GM06990 (cell line): ENCODE results near the gene FRMD4A.

Experiments
- DNase-seq: peaks from one replicate; pipeline ENCODE4 v3.0.0-alpha.2; 2011; ENCODE audit not compliant: insufficient read length; ENCODE audit errors: extremely low read depth
- H3K27me3 ChIP-seq: replicated peaks from 2 replicates; pipeline ENCODE4 v1.6.0; 2011; ENCODE audit warnings: low read length; ENCODE audit not compliant: control insufficient read depth, insufficient read depth
- H3K36me3 ChIP-seq: 2 replicates; pipeline ENCODE4 v1.5.1; 2011; ENCODE audit warnings: low read length; ENCODE audit not compliant: control insufficient read depth, insufficient read depth
- H3K4me3 ChIP-seq: replicated peaks from 2 replicates; pipeline ENCODE4 v1.5.1; 2011; ENCODE audit warnings: low read depth, mild to moderate bottlenecking, control low read depth, low read length
- CTCF ChIP-seq: IDR thresholded peaks from 2 replicates; pipeline ENCODE4 v1.5.1; 2011; ENCODE audit warnings: low read length, control low read depth, mild to moderate bottlenecking, inconsistent platforms; ENCODE audit not compliant: insufficient read depth, poor library complexity, severe bottlenecking

FRMD4A gene

GRCh38 chr10:13630231-13630630 is 700.5 kb downstream of the FRMD4A start:
- no peak for DNase-seq
- TF ChIP-seq CTCF: no peak
- Histone ChIP-seq H3K4me3 (no peak overlapping the region), H3K36me3 (peaks cover 3% of the 10 kb centered on the region), H3K27me3 (no peaks in the 10 kb centered on the region)

- Histone ChIP-seq H3K27me3 (no peaks in the 10 kb centered on the region), H3K36me3 (peaks cover 3% of the 10 kb centered on the region), H3K4me3 (no peak overlapping the region)
- DNase-seq: no peak
- no peak for TF ChIP-seq CTCF
Observed at GRCh38 chr10:13629116-13629515, 701.6 kb downstream of the FRMD4A start.

GRCh38 chr10:13628661-13629060 is 702.1 kb downstream of the FRMD4A start:
- Histone ChIP-seq H3K4me3 (no peak overlapping the region), H3K27me3 (no peaks in the 10 kb centered on the region), H3K36me3 (peaks cover 3% of the 10 kb centered on the region)
- no peak for TF ChIP-seq CTCF
- DNase-seq: no peak

GRCh38 chr10:13627459-13628310 is 703.0 kb downstream of the FRMD4A start:
- DNase-seq: no peak
- H3K4me3 ChIP-seq: no peak overlapping the region

GRCh38 chr10:13624630-13625029 is 706.1 kb downstream of the FRMD4A start:
- H3K36me3 ChIP-seq: no peaks in the 10 kb centered on the region; the same call in 1 of the 2 replicates
- no peak for DNase-seq
- TF ChIP-seq CTCF: no peak
- no peaks in the 10 kb centered on the region for H3K27me3 ChIP-seq
- H3K4me3 ChIP-seq: no peak overlapping the region

More at GRCh38 chr10:13627459-13628310, 703.0 kb downstream of the FRMD4A start:
- no peak for TF ChIP-seq CTCF
- peaks cover 3% of the 10 kb centered on the region for H3K36me3 ChIP-seq
- no peaks in the 10 kb centered on the region for H3K27me3 ChIP-seq
